Activated T-cell treated with anti-CD3 and anti-CD28 coated beads, Interleukin-2, amount 50 U/mL, for 24 hours (primary cell): ENCODE data around the gene NANOG.
"Not testable (repeated sequence)": the region's sequence is repeated elsewhere in the genome, so short reads cannot be mapped to it uniquely, and the experiment has no call there.

ENCODE experiments used
- DNase-seq: peaks from one replicate; pipeline ENCODE4 v3.0.0-alpha.2; 2020
- H3K27ac Mint-ChIP-seq: 2 replicates; pipeline ENCODE4 v1.8.0; 2020; ENCODE audit warnings: mild to moderate bottlenecking, mixed read lengths
- H3K27me3 Mint-ChIP-seq: 2 replicates; pipeline ENCODE4 v1.8.0; 2020; ENCODE audit warnings: mixed read lengths
- H3K36me3 Mint-ChIP-seq: 2 replicates; pipeline ENCODE4 v1.8.0; 2020; ENCODE audit warnings: low read depth, mixed read lengths
- H3K4me1 Mint-ChIP-seq: 2 replicates; pipeline ENCODE4 v1.8.0; 2020; ENCODE audit warnings: low read depth, mixed read lengths
- H3K4me3 Mint-ChIP-seq: 2 replicates; pipeline ENCODE4 v1.8.0; 2020; ENCODE audit warnings: mild to moderate bottlenecking, moderate library complexity, mixed read lengths
- H3K9me3 Mint-ChIP-seq: 2 replicates; pipeline ENCODE4 v1.8.0; 2020; ENCODE audit warnings: mixed read lengths

Gene NANOG

DNA sequence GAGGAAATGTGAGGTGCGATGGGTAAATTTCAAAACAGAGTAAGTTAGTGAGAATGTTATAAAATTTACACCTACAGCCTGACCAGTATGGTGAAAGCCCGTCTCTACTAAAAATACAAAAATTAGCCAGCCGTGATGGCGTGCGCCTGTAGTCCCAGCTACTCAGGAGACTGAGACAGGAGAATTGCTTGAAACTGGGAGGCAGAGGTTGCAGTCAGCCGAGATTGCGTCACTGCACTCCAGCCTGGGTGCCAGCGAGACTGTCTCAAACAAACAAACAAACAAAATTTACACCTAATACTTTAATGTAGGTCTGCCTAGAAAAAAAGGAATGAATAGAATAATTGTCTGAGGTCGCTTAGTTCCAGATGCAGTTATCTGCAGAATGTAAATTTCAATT is 45.9 kb downstream of the NANOG start:
- no peak overlapping the region for H3K27ac Mint-ChIP-seq
- no peak overlapping the region for H3K4me3 Mint-ChIP-seq

DNA sequence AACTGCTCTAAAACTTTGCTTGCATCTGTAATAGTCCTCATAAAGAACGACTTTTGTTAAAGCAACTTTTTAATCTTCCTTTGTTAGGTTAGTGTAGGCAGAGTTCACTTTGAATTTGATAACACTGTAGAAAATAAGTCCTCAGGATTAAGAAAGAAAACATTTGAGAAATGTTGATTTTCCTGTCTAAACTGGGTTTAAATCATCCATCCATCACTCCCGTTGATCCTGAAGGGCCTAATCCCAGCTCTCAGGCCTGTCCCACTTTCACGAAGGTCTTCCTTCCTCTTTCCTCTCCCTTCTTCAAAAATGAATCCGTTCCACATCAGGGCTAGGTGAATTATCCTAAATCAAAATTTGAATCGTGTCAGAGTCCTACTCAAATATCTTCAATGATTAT is 46.6 kb downstream of the NANOG start:
- no peak overlapping the region for H3K4me3 Mint-ChIP-seq
- H3K4me1 Mint-ChIP-seq: peaks cover 3% of the 10 kb centered on the region
- no peak overlapping the region for H3K27ac Mint-ChIP-seq
- H3K36me3 Mint-ChIP-seq: no peaks in the 10 kb centered on the region
- DNase-seq: no peak
- H3K27me3 Mint-ChIP-seq: no peaks in the 10 kb centered on the region
- no peaks in the 10 kb centered on the region for H3K9me3 Mint-ChIP-seq

More for the DNA sequence above, 45.9 kb downstream of the NANOG start:
- DNase-seq: no peak
- no peaks in the 10 kb centered on the region for H3K36me3 Mint-ChIP-seq
- H3K27me3 Mint-ChIP-seq: no peaks in the 10 kb centered on the region
- H3K9me3 Mint-ChIP-seq: no peaks in the 10 kb centered on the region
- peaks cover 3% of the 10 kb centered on the region for H3K4me1 Mint-ChIP-seq

DNA sequence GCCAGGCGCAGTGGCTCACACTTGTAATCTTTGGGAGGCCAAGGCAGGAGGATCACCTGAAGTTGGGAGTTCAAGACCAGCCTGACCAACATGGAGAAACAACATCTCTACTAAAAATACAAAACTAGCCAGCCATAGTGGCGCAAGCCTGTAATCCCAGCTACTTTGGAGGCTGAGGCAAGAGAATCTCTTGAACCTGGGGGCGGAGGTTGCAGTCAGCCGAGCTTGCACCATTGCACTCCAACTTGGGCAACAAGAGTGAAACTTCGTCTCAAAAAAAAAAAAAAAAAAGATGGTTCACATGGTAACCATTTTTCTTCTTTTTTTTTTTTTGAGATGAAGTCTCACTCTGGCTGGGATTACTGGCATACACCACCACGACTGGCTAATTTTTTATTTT is 48.2 kb downstream of the NANOG start:
- Mint-ChIP-seq H3K9me3 (no peaks in the 10 kb centered on the region), H3K4me1 (peaks cover under 1% of the 10 kb centered on the region), H3K27ac (no peak overlapping the region), H3K27me3 (peaks cover 6% of the 10 kb centered on the region), H3K36me3 (no peaks in the 10 kb centered on the region), H3K4me3 (no peak overlapping the region)
- no peak for DNase-seq

DNA sequence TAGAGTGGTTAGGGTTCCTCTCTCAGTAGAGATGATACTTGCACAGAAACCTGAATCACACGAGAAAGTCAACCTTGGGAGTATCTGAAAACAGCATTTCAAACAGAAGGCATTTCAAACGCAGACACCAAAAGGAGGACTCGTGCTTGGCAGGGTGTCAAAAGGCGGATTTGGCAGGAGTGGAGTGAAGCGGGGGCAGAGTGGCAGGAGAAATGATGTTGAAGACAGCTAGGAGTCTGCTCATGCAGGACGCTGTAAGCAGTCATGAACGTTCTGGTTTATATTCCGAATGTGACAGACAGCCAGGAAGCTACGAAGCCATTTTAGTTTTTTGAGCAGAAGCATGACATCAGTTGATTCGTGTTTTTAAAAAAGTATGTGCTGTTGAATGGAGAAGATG is 50.0 kb downstream of the NANOG start:
- not testable (repeated sequence) for H3K4me1 Mint-ChIP-seq, H3K9me3 Mint-ChIP-seq, H3K27me3 Mint-ChIP-seq, H3K36me3 Mint-ChIP-seq, H3K27ac Mint-ChIP-seq, H3K4me3 Mint-ChIP-seq, DNase-seq

DNA sequence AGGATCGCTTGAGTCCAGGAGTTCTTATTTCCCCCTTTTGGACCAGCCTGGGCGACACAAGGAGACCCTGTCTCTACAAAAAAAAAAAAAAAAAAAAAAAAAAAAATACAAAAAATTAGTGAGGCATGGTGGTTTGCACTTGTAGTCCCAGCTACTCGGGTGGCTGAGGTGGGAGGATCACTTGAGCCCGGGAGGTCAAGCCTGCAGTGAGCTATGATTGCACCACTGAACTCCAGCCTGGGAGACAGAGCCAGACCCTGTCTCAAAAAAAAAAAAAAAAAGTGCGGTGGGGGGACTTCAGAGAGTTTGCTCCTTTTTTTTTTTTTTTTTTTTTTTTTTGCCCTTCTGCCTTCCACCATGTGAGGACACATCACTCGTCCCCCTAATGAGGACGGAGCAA is 50.6 kb downstream of the NANOG start:
- H3K4me3 Mint-ChIP-seq, DNase-seq, H3K36me3 Mint-ChIP-seq, H3K4me1 Mint-ChIP-seq, H3K27me3 Mint-ChIP-seq, H3K9me3 Mint-ChIP-seq, H3K27ac Mint-ChIP-seq: not testable (repeated sequence)

DNA sequence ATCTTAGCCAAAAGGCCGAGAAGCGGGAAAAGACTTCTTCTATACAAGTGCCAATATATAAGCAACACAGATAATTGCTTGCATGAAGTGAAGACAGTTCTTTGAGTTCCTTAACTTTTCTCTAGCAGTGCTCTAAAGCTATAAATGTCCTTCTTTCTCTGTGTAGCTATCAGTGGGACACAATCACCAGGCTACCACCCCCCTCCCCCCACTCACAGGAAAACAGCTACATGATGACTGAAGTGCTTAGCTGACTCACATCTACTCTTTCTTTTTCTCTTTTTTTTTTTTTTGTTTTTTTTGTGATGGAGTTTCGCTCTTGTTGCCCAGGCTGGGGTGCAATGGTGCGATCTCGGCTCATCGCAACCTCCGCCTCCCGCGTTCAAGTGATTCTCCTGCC is 53.2 kb downstream of the NANOG start:
- not testable (repeated sequence) for H3K27me3 Mint-ChIP-seq, H3K36me3 Mint-ChIP-seq, DNase-seq, H3K9me3 Mint-ChIP-seq, H3K4me3 Mint-ChIP-seq, H3K27ac Mint-ChIP-seq, H3K4me1 Mint-ChIP-seq

DNA sequence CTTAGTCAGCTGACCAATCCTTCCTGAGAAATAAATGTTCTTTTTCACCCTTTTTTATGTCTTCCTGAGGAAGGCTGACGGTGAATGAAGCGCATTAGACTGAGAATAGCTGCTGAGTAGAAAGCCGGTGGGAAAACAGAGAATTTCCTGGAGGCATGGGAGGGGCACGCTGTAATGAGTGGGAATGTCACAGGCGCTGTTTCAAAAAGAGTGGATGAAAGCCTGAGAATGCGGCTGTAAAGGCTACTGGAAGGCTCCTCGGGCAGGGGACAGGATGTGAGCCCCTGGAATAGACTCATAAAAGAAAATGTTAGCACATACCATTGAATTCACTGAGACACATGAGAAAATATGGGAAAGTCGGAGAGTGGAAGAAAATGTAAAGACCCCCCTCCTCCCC is 53.9 kb downstream of the NANOG start:
- H3K27me3 Mint-ChIP-seq, H3K4me3 Mint-ChIP-seq, H3K9me3 Mint-ChIP-seq, H3K27ac Mint-ChIP-seq, H3K36me3 Mint-ChIP-seq, H3K4me1 Mint-ChIP-seq, DNase-seq: not testable (repeated sequence)

DNA sequence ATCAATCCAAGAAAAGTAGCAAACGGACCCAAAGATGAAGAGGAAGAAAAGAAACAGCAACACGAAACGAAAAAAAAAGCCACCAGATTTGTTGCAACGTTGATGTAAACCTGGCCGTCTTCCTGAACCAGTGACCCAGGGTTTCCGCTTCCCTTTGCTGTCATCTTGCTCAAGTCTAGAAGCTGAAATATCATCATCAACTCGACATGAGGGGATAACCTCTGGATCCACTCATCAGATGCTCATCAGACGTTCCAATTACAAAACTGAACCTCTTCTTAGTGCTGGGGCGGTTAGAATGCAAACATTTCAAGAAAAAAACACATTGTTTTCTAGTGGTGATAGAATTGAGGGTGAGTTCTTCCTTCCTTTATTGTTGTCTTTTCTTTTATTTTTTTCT is 54.4 kb downstream of the NANOG start:
- H3K27me3 Mint-ChIP-seq, H3K4me1 Mint-ChIP-seq, H3K4me3 Mint-ChIP-seq, H3K36me3 Mint-ChIP-seq, DNase-seq, H3K9me3 Mint-ChIP-seq: not testable (repeated sequence)
- H3K27ac Mint-ChIP-seq: peak overlapping the region; percentile 78

DNA sequence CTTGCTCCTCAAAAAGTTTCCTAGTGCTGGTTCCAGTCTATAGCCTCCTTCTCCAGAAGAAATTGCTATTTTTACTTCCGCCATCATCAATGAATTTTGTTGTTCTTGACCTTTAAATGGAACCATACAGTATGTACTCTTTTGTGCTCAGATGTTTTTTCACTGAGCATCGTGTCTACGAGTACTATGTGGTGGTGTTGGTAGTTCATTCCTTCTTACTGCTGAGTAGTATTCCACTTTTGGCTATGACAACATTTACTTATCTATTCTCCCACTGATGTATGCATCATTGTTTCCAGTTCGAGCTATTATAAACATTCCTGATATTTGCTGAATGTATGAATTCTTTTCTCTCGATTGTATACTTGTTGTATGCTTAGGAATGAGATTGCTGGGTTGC is 54.9 kb downstream of the NANOG start:
- Mint-ChIP-seq H3K27me3 (peaks cover 10% of the 10 kb centered on the region), H3K4me3 (no peak overlapping the region), H3K4me1 (peaks cover 7% of the 10 kb centered on the region), H3K27ac (no peak overlapping the region), H3K9me3 (no peaks in the 10 kb centered on the region), H3K36me3 (no peaks in the 10 kb centered on the region)
- no peak for DNase-seq

DNA sequence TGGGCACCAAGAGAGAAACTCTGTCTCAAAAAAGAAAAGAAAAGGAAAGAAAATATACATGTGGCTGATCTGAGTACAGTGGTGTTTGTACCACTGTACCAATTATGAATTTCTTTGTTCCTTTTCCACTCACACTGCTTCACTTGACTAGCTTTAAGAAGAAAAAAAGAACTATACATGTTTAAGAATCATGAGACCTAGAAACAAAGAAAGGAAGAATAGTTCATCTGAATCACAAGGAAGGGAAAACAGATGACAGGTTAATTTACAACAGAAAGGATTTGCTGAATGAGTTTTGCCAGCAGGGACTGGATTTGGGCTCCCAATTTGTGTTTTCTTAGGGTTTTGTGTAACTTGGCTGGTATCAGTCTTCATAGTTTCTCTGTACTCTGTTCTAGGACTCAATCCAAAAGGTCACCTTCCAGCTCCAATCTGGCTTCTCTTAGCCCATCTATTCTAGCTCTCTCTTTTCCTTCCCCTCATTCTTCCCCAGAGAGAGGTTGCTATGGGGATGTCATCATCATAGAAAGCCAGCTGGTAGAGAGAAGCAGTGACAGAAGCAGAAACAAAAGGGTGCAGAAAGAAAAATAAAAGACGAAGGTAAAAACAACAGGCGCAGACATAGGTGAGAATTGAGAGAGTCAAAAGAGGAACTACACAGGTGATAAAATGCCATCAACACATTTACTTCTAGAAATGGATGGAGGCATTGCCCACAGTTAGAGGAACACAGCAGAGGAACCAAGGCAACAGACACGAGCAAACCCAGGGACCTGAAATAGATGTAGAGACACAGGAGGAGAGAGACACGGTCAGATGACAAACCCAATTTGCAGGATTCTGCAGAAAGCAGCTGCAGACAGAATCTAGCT is 58.3 kb downstream of the NANOG start:
- DNase-seq, H3K9me3 Mint-ChIP-seq, H3K36me3 Mint-ChIP-seq, H3K4me1 Mint-ChIP-seq, H3K4me3 Mint-ChIP-seq, H3K27ac Mint-ChIP-seq: not testable (repeated sequence)
- peaks cover 21% of the 10 kb centered on the region for H3K27me3 Mint-ChIP-seq

DNA sequence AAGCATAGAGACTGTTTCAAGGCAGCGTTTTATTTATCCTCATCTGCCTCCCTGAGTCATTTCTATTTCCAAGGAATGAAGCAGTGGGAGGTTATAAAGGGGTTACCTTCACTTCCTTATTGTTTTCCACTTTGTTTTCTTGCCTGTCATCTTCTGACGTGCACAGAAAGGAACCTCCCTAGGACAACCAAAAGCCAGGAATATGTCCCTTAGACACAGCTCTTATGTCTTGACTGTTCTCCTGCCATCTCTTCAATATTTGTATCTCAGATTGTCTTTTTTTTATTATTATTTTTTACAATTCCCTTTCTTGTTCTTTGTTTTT is 58.9 kb downstream of the NANOG start:
- H3K36me3 Mint-ChIP-seq, H3K27ac Mint-ChIP-seq, DNase-seq, H3K4me3 Mint-ChIP-seq, H3K9me3 Mint-ChIP-seq, H3K4me1 Mint-ChIP-seq: not testable (repeated sequence)
- H3K27me3 Mint-ChIP-seq: peaks cover 23% of the 10 kb centered on the region
